Measurements from ENCODE around the gene MPP7.
"Not testable (repeated sequence)": the region's sequence is repeated elsewhere in the genome, so short reads cannot be mapped to it uniquely, and the experiment has no call there.

MPP7 gene

DNA sequence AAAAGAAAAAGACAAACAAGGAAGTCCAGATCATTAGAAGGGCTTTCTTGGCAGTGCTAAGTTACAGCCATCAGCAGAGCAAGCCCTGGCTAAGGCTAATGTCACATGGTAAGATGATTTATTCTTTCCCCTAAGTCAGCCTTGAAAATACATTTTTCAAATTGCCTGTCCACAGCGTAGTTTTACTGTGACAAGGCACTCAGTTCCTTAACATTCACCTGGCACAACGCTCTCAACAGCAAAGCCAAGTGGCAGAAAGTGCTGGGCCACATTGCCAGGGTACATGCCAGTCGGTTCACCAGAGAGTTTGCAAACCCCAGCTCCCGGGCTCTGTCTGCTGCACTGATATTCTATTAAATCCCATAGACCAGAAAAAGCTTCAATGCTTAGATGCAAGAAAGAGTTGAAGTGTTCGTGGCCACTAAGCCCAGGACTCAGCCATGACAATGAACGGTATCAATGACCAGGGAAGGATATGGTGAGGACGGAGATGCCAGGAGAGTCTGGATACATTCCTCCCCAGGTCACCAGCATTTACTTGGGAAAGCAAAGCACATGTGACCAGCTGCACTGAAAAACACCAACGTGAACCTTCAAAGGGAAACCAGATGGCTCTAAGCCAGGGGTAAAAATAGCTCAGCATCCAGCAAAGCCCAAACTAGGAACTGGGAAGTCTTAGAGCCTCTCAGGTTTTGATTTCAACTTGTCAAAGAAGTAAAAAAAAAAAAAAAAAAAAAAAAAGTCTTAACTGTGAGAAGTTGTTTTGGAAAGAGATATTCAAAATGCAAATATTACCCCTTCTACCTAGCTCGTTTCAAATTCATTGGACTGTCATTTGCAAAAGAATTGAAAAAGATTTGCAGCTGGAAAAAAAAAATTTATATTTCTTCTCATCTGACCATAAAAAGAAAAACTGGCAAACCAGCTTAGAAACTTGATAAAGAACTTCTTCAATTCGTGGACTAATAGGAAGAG lies 23.9 kb upstream of the MPP7 start:
- Histone ChIP-seq H3K27me3 (ENCODE audit: control insufficient read depth, insufficient read depth, low read length) (no peaks in the 10 kb centered on the region), H3K4me1 (ENCODE audit: control insufficient read depth, insufficient read depth, low read length) (peaks cover 17% of the 10 kb centered on the region), H3K4me3 (ENCODE audit: low read depth, low read length) (no peak overlapping the region), H3K9ac (ENCODE audit: low read length) (no peak overlapping the region), H3K9me3 (ENCODE audit: control insufficient read depth, insufficient read depth, low read depth, low read length) (no peaks in the 10 kb centered on the region), H3K36me3 (ENCODE audit: control insufficient read depth, insufficient read depth, low read length) (no peaks in the 10 kb centered on the region), H3K27ac (ENCODE audit: low read depth, low read length) (no peak overlapping the region)

GRCh38 chr10:28320799-28321198 lies 17.9 kb upstream of the MPP7 start:
- no peaks in the 10 kb centered on the region for H3K36me3 ChIP-seq (ENCODE audit: control insufficient read depth, insufficient read depth, low read length)
- no peaks in the 10 kb centered on the region for H3K27me3 ChIP-seq (ENCODE audit: control insufficient read depth, insufficient read depth, low read length)
- no peaks in the 10 kb centered on the region for H3K4me1 ChIP-seq (ENCODE audit: control insufficient read depth, insufficient read depth, low read length)
- no peak overlapping the region for H3K4me3 ChIP-seq (ENCODE audit: low read depth, low read length)
- H3K9me3 ChIP-seq (ENCODE audit: control insufficient read depth, insufficient read depth, low read depth, low read length): no peaks in the 10 kb centered on the region
- H3K9ac ChIP-seq (ENCODE audit: low read length): no peak overlapping the region
- no peak overlapping the region for H3K27ac ChIP-seq (ENCODE audit: low read depth, low read length)

DNA sequence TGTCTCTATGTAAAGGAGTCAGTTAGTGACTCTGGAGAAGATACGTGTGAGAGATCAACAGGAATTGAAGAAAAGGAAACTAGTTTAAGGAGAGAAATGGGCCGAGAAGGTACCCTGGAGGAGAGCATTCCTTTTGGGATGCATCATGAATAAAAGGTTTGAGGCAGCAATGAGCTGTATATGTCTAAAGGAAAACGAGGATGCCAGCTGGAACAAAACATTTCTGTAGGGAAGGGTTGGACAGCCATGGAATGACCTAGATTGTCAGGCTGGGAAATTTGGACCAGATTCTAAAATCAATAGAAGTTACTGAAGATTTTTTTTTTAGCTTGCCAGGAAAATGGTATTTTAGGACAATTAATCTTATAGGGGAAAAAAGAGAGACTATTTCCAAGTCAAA lies 17.2 kb upstream of the MPP7 start:
- Histone ChIP-seq H3K4me3 (ENCODE audit: low read depth, low read length) (no peak overlapping the region), H3K27ac (ENCODE audit: low read depth, low read length) (no peak overlapping the region), H3K9ac (ENCODE audit: low read length) (no peak overlapping the region), H3K27me3 (ENCODE audit: control insufficient read depth, insufficient read depth, low read length) (no peaks in the 10 kb centered on the region), H3K9me3 (ENCODE audit: control insufficient read depth, insufficient read depth, low read depth, low read length) (no peaks in the 10 kb centered on the region), H3K4me1 (ENCODE audit: control insufficient read depth, insufficient read depth, low read length) (no peaks in the 10 kb centered on the region), H3K36me3 (ENCODE audit: control insufficient read depth, insufficient read depth, low read length) (no peaks in the 10 kb centered on the region)

- H3K9me3 ChIP-seq (ENCODE audit: control insufficient read depth, insufficient read depth, low read depth, low read length); H3K27me3 ChIP-seq (ENCODE audit: control insufficient read depth, insufficient read depth, low read length); H3K27ac ChIP-seq (ENCODE audit: low read depth, low read length); H3K36me3 ChIP-seq (ENCODE audit: control insufficient read depth, insufficient read depth, low read length); H3K4me3 ChIP-seq (ENCODE audit: low read depth, low read length); H3K9ac ChIP-seq (ENCODE audit: low read length); H3K4me1 ChIP-seq (ENCODE audit: control insufficient read depth, insufficient read depth, low read length): not testable (repeated sequence)
Measured at GRCh38 chr10:28319061-28319460, 16.2 kb upstream of the MPP7 start.

DNA sequence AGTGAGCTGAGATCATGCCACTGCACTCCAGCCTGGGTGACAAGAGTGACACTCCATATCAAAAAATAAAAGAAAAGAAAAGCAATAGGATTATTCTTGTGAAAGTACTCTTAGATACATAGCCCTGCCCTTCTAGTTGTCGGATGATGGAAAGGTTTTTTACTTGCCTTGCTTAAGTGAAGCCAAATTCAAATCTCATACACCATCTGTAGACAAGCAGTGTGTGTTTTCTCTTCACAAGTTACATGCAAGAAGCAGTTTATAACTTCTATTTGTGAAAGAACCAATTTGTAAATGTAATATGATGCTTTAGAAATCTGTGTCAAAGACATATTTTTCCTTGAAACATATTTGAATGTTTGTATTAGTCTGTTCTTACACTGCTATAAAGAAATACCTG lies 15.8 kb upstream of the MPP7 start:
- no peak overlapping the region for H3K4me3 ChIP-seq (ENCODE audit: low read depth, low read length)
- no peaks in the 10 kb centered on the region for H3K9me3 ChIP-seq (ENCODE audit: control insufficient read depth, insufficient read depth, low read depth, low read length)
- H3K27ac ChIP-seq (ENCODE audit: low read depth, low read length): no peak overlapping the region
- no peak overlapping the region for H3K9ac ChIP-seq (ENCODE audit: low read length)
- H3K4me1 ChIP-seq (ENCODE audit: control insufficient read depth, insufficient read depth, low read length): no peaks in the 10 kb centered on the region
- H3K27me3 ChIP-seq (ENCODE audit: control insufficient read depth, insufficient read depth, low read length): no peaks in the 10 kb centered on the region
- H3K36me3 ChIP-seq (ENCODE audit: control insufficient read depth, insufficient read depth, low read length): no peaks in the 10 kb centered on the region

DNA sequence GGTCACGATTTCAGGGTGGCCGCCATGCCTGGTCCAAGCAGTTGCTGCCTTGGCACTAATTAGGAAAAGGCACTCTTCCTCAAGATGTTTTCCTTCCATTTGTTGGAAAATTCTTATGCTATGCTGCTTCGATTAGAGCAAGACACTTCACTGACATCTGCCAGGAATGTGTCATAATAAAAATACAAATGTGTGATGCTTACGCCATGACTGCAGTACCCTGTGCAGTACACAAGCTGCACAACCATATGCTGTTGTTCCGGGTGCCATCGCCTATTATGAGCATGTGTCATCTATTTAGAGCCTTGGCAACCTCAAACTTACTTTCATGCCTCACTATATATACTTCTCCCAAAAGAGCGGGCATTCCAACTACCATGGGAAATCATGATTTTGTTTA lies 14.9 kb upstream of the MPP7 start:
- Histone ChIP-seq H3K27me3 (ENCODE audit: control insufficient read depth, insufficient read depth, low read length) (no peaks in the 10 kb centered on the region), H3K36me3 (ENCODE audit: control insufficient read depth, insufficient read depth, low read length) (no peaks in the 10 kb centered on the region), H3K9ac (ENCODE audit: low read length) (no peak overlapping the region), H3K4me1 (ENCODE audit: control insufficient read depth, insufficient read depth, low read length) (no peaks in the 10 kb centered on the region), H3K4me3 (ENCODE audit: low read depth, low read length) (no peak overlapping the region), H3K27ac (ENCODE audit: low read depth, low read length) (no peak overlapping the region), H3K9me3 (ENCODE audit: control insufficient read depth, insufficient read depth, low read depth, low read length) (no peaks in the 10 kb centered on the region)

DNA sequence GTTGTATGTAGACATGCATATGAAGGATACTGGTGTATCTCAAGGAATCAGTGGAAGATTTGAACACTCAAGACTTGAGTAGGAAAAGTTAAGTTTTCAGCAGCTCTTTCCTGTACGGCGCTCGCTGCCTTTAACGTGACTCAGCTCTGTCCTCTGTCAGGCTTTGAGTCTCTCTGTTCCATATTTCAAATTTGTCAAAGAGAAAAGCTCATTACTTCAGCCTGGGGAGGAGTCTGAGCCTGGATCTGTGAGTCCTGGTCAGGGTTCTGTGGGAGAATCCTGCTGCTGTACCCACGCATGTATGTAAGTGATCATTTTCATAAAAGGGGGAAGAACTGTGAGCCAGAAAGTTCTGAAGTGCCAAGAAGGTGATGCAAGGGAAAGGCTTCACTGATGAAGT lies 13.8 kb upstream of the MPP7 start:
- H3K9me3 ChIP-seq (ENCODE audit: control insufficient read depth, insufficient read depth, low read depth, low read length): no peaks in the 10 kb centered on the region
- H3K4me3 ChIP-seq (ENCODE audit: low read depth, low read length): no peak overlapping the region
- no peaks in the 10 kb centered on the region for H3K4me1 ChIP-seq (ENCODE audit: control insufficient read depth, insufficient read depth, low read length)
- no peaks in the 10 kb centered on the region for H3K27me3 ChIP-seq (ENCODE audit: control insufficient read depth, insufficient read depth, low read length)
- H3K27ac ChIP-seq (ENCODE audit: low read depth, low read length): no peak overlapping the region
- H3K9ac ChIP-seq (ENCODE audit: low read length): no peak overlapping the region
- H3K36me3 ChIP-seq (ENCODE audit: control insufficient read depth, insufficient read depth, low read length): no peaks in the 10 kb centered on the region

DNA sequence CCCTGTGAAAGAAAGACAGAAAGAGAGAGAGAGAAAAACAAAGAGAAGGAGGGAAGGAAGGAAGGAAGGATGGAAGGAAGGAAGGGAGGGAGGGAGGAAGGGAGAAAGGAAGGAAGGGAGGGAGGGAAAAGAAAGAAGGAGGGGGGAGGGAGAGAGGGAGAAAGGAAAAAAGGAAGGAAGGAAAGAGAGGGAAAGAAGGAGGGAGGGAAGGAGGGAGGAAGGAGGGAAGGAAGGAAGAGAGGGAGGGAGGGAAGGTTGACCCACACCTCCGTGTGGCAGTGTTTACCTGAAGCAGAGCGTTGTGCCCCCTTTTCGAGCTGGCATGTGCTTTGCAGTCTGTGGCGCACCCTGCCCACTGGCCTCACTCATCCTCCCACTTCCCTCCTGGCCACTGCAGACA lies 12.3 kb upstream of the MPP7 start:
- Histone ChIP-seq H3K27me3 (ENCODE audit: control insufficient read depth, insufficient read depth, low read length) (no peaks in the 10 kb centered on the region), H3K4me1 (ENCODE audit: control insufficient read depth, insufficient read depth, low read length) (no peaks in the 10 kb centered on the region), H3K4me3 (ENCODE audit: low read depth, low read length) (no peak overlapping the region), H3K36me3 (ENCODE audit: control insufficient read depth, insufficient read depth, low read length) (no peaks in the 10 kb centered on the region), H3K9me3 (ENCODE audit: control insufficient read depth, insufficient read depth, low read depth, low read length) (no peaks in the 10 kb centered on the region), H3K9ac (ENCODE audit: low read length) (no peak overlapping the region), H3K27ac (ENCODE audit: low read depth, low read length) (no peak overlapping the region)

DNA sequence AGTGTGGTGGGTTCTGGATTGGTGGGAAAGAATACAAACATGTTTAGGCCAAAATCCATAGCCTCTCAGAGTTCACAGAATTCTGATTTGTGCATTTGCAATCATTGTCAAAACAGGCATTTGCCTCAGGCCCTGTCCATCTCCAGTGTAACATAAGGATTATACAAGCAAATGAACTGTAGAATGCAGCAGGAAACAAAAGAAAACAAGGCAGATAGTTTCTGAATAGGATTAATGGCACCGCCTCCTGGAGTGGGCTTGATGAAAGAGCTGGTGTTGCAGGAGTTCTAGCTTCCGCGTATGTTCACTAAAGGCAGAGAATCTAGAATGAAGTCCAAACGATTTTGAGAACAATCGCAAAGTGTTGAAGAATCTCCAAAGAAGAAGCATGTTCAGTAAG lies 11.3 kb upstream of the MPP7 start:
- Histone ChIP-seq H3K27me3 (ENCODE audit: control insufficient read depth, insufficient read depth, low read length) (no peaks in the 10 kb centered on the region), H3K4me1 (ENCODE audit: control insufficient read depth, insufficient read depth, low read length) (no peaks in the 10 kb centered on the region), H3K36me3 (ENCODE audit: control insufficient read depth, insufficient read depth, low read length) (no peaks in the 10 kb centered on the region), H3K27ac (ENCODE audit: low read depth, low read length) (no peak overlapping the region), H3K9me3 (ENCODE audit: control insufficient read depth, insufficient read depth, low read depth, low read length) (no peaks in the 10 kb centered on the region), H3K4me3 (ENCODE audit: low read depth, low read length) (no peak overlapping the region), H3K9ac (ENCODE audit: low read length) (no peak overlapping the region)

- H3K4me1 ChIP-seq (ENCODE audit: control insufficient read depth, insufficient read depth, low read length): no peaks in the 10 kb centered on the region
- no peaks in the 10 kb centered on the region for H3K9me3 ChIP-seq (ENCODE audit: control insufficient read depth, insufficient read depth, low read depth, low read length)
- H3K27ac ChIP-seq (ENCODE audit: low read depth, low read length): no peak overlapping the region
- no peak overlapping the region for H3K4me3 ChIP-seq (ENCODE audit: low read depth, low read length)
- H3K36me3 ChIP-seq (ENCODE audit: control insufficient read depth, insufficient read depth, low read length): no peaks in the 10 kb centered on the region
- no peak overlapping the region for H3K9ac ChIP-seq (ENCODE audit: low read length)
- H3K27me3 ChIP-seq (ENCODE audit: control insufficient read depth, insufficient read depth, low read length): peaks cover 8% of the 10 kb centered on the region
Measured at GRCh38 chr10:28312572-28312971, 9.7 kb upstream of the MPP7 start.

GRCh38 chr10:28311104-28311503 lies 8.2 kb upstream of the MPP7 start:
- Histone ChIP-seq H3K27me3 (ENCODE audit: control insufficient read depth, insufficient read depth, low read length) (peaks cover 15% of the 10 kb centered on the region), H3K4me1 (ENCODE audit: control insufficient read depth, insufficient read depth, low read length) (no peaks in the 10 kb centered on the region), H3K9ac (ENCODE audit: low read length) (no peak overlapping the region), H3K27ac (ENCODE audit: low read depth, low read length) (no peak overlapping the region), H3K36me3 (ENCODE audit: control insufficient read depth, insufficient read depth, low read length) (no peaks in the 10 kb centered on the region), H3K9me3 (ENCODE audit: control insufficient read depth, insufficient read depth, low read depth, low read length) (no peaks in the 10 kb centered on the region), H3K4me3 (ENCODE audit: low read depth, low read length) (no peak overlapping the region)

Measured in HUES6 (cell line).